HCT116 (cell line): ENCODE data around the gene ZBTB1.

Source experiments
- CEBPB ChIP-seq: IDR thresholded peaks from 2 replicates; pipeline ENCODE4 v1.6.1; 2012; ENCODE audit warnings: low read depth
- EZH2 ChIP-seq: fragments of 200-600 bp; sonication (generic); IDR thresholded peaks from 2 replicates; pipeline ENCODE4 v1.6.1; 2017; ENCODE audit warnings: antibody characterized with exemption, mixed run types
- POLR2A ChIP-seq: IDR thresholded peaks from 2 replicates; pipeline ENCODE4 v1.7.0; 2011; ENCODE audit warnings: borderline replicate concordance; ENCODE audit not compliant: insufficient read depth, insufficient read length; ENCODE audit errors: extremely low read depth
- TF ChIP-seq, protein P1 (sequence below), 3 experiments: fragments of 200-600 bp in 1 of 3; sonication (generic) in 1 of 3; IDR thresholded peaks in 2 of 3; conservative IDR thresholded peaks in 1 of 3; 2 replicates each; pipeline ENCODE4 v1.5.1; 2012 to 2017; ENCODE audit warnings: low read depth in 2 of 3, low read length in 2 of 3, antibody characterized with exemption in 1 of 3, borderline replicate concordance in 1 of 3, control low read depth in 1 of 3, mild to moderate bottlenecking in 1 of 3, mixed read lengths in 1 of 3, mixed run types in 1 of 3, moderate library complexity in 1 of 3; ENCODE audit not compliant: insufficient read depth in 1 of 3
- TF ChIP-seq, protein P2 (sequence below): IDR thresholded peaks from 2 replicates; pipeline ENCODE4 v1.6.1; 2011; ENCODE audit warnings: mild to moderate bottlenecking, low read length, moderate library complexity; ENCODE audit not compliant: insufficient replicate concordance; ENCODE audit errors: extremely low read depth

DNA sequence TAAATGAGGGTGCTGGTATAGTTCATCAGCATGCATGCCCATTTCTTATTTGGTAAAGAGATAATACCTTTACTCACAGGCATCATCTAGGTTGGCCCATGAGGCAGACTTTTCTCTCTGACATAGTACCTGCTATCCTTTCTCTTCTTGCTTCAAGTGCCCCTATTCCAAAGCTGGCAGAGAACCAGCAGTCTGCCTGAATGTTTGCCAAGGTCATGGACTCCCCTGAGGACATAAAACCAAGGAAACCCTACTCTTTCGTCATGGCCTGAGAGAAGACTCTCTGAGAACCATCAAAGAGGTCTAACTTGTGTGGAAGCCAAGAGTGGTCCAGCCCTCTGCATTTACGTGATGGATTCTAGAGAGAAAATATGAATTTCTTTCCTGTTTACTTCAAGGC is 57.1 kb downstream of the ZBTB1 start:
- TF ChIP-seq EZH2 (no peak), CEBPB (no peak), POLR2A (no peak)
- TF ChIP-seq, protein P1, sequence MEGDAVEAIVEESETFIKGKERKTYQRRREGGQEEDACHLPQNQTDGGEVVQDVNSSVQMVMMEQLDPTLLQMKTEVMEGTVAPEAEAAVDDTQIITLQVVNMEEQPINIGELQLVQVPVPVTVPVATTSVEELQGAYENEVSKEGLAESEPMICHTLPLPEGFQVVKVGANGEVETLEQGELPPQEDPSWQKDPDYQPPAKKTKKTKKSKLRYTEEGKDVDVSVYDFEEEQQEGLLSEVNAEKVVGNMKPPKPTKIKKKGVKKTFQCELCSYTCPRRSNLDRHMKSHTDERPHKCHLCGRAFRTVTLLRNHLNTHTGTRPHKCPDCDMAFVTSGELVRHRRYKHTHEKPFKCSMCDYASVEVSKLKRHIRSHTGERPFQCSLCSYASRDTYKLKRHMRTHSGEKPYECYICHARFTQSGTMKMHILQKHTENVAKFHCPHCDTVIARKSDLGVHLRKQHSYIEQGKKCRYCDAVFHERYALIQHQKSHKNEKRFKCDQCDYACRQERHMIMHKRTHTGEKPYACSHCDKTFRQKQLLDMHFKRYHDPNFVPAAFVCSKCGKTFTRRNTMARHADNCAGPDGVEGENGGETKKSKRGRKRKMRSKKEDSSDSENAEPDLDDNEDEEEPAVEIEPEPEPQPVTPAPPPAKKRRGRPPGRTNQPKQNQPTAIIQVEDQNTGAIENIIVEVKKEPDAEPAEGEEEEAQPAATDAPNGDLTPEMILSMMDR (IDR thresholded peaks at IDR 0.05 in 2 of 3, conservative IDR thresholded peaks at IDR 0.05 in 1 of 3; ENCODE audit: borderline replicate concordance in 1 of 3, insufficient read depth in 1 of 3, low read depth in 2 of 3, low read length in 2 of 3): no peak
- TF ChIP-seq, protein P2, sequence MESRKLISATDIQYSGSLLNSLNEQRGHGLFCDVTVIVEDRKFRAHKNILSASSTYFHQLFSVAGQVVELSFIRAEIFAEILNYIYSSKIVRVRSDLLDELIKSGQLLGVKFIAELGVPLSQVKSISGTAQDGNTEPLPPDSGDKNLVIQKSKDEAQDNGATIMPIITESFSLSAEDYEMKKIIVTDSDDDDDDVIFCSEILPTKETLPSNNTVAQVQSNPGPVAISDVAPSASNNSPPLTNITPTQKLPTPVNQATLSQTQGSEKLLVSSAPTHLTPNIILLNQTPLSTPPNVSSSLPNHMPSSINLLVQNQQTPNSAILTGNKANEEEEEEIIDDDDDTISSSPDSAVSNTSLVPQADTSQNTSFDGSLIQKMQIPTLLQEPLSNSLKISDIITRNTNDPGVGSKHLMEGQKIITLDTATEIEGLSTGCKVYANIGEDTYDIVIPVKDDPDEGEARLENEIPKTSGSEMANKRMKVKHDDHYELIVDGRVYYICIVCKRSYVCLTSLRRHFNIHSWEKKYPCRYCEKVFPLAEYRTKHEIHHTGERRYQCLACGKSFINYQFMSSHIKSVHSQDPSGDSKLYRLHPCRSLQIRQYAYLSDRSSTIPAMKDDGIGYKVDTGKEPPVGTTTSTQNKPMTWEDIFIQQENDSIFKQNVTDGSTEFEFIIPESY: no peak
